Activated CD4-positive, alpha-beta memory T cell treated with anti-CD3 and anti-CD28 coated beads, Interleukin-2, amount 10 ng/mL, durations not matched to agents 7 days and 5 days (primary cell): ENCODE results near the gene GBF1. TPM values are rescaled to one million over a fixed set of nuclear protein-coding genes. Genes with fewer than 3 reads are reported as not detected.
A peak's percentile ranks its signal among the peaks of the same experiment; 100 is the strongest.

Source experiments
- CTCF ChIA-PET: fragments of 350-600 bp; sonication (Branson Sonifier 250); formaldehyde crosslinking; loops from one replicate; lab custom pipeline; 2021; ENCODE audit warnings: antibody characterized with exemption, inconsistent platforms; lab: Charles Lee
- POLR2A ChIA-PET: fragments of 350-600 bp; sonication (Branson Sonifier 250); formaldehyde crosslinking; loops from one replicate; lab custom pipeline; 2021; ENCODE audit warnings: antibody characterized with exemption; lab: Charles Lee
- DNase-seq: peaks from one replicate; pipeline ENCODE4 v3.0.0-alpha.2; 2020
- H3K27ac Mint-ChIP-seq: one replicate; pipeline ENCODE4 v1.8.0; 2021; ENCODE audit warnings: mild to moderate bottlenecking, mixed read lengths
- H3K27me3 Mint-ChIP-seq: one replicate; pipeline ENCODE4 v1.8.0; 2021; ENCODE audit warnings: mixed read lengths
- H3K36me3 Mint-ChIP-seq: one replicate; pipeline ENCODE4 v1.8.0; 2021; ENCODE audit warnings: low read depth, mixed read lengths
- H3K4me1 Mint-ChIP-seq: one replicate; pipeline ENCODE4 v1.8.0; 2021; ENCODE audit warnings: mixed read lengths
- H3K4me3 Mint-ChIP-seq: one replicate; pipeline ENCODE4 v1.8.0; 2021; ENCODE audit warnings: mild to moderate bottlenecking, mixed read lengths
- H3K9me3 Mint-ChIP-seq: one replicate; pipeline ENCODE4 v1.8.0; 2021; ENCODE audit warnings: mixed read lengths
- total RNA-seq, 2 experiments: library from RNA; stranded (reverse); gene quantifications; one replicate each; pipeline ENCODE4 v1.2.3, GENCODE V29; 2021

GBF1 gene
- total RNA-seq, 2 experiments from 2014 or later, result 42.4 to 43.1 TPM

- ChIA-PET POLR2A (interaction anchor here (1.6 kb wide), 1 partner anchor 13 kb away, joined by 8 read pairs; no protein-coding TSS in a partner anchor), CTCF (interaction anchor here (1.2 to 4.9 kb wide), 3 partner anchors 14 to 98 kb away, joined by 3 to 23 read pairs (median 3); no protein-coding TSS in a partner anchor)
- peaks cover 5% of the 10 kb centered on the region for H3K4me1 Mint-ChIP-seq
- H3K36me3 Mint-ChIP-seq, result peaks cover 24% of the 10 kb centered on the region
- H3K4me3 Mint-ChIP-seq, result no peak overlapping the region
- no peak overlapping the region for H3K27ac Mint-ChIP-seq
- no peaks in the 10 kb centered on the region for H3K9me3 Mint-ChIP-seq
- H3K27me3 Mint-ChIP-seq, result no peaks in the 10 kb centered on the region
- DNase-seq, result no peak
Observed at GRCh38 chr10:102254426-102254825, 9.1 kb downstream of the GBF1 start.

GRCh38 chr10:102255404-102255803 lies 10.1 kb downstream of the GBF1 start:
- Mint-ChIP-seq H3K36me3 (peaks cover 25% of the 10 kb centered on the region), H3K9me3 (no peaks in the 10 kb centered on the region), H3K4me1 (peaks cover 5% of the 10 kb centered on the region), H3K4me3 (no peak overlapping the region), H3K27me3 (no peaks in the 10 kb centered on the region), H3K27ac (no peak overlapping the region)
- POLR2A ChIA-PET, result no interaction called here
- CTCF ChIA-PET, result interaction anchor here (1.4 to 4.9 kb wide), 2 partner anchors 13 to 24 kb away, joined by 3 to 23 read pairs; no protein-coding TSS in a partner anchor
- DNase-seq, result no peak

- H3K9me3 Mint-ChIP-seq, result no peaks in the 10 kb centered on the region
- ChIA-PET CTCF (interaction anchor here (2.5 kb wide), 1 partner anchor 91 kb away, joined by 6 read pairs; no protein-coding TSS in a partner anchor), POLR2A (no interaction called here)
- no peak for DNase-seq
- H3K27ac Mint-ChIP-seq, result no peak overlapping the region
- no peaks in the 10 kb centered on the region for H3K27me3 Mint-ChIP-seq
- H3K36me3 Mint-ChIP-seq, result peaks cover 62% of the 10 kb centered on the region
- peaks cover 8% of the 10 kb centered on the region for H3K4me1 Mint-ChIP-seq
- H3K4me3 Mint-ChIP-seq, result no peak overlapping the region
Observed at GRCh38 chr10:102261196-102261595, 15.9 kb downstream of the GBF1 start.

GRCh38 chr10:102261842-102262241 lies 16.5 kb downstream of the GBF1 start:
- POLR2A ChIA-PET, result no interaction called here
- H3K27ac Mint-ChIP-seq, result no peak overlapping the region
- CTCF ChIA-PET, result interaction anchor here (2.5 kb wide), 1 partner anchor 90 kb away, joined by 6 read pairs; no protein-coding TSS in a partner anchor
- DNase-seq, result no peak
- H3K36me3 Mint-ChIP-seq, result peaks cover 60% of the 10 kb centered on the region
- peaks cover 12% of the 10 kb centered on the region for H3K4me1 Mint-ChIP-seq
- no peak overlapping the region for H3K4me3 Mint-ChIP-seq
- H3K27me3 Mint-ChIP-seq, result no peaks in the 10 kb centered on the region
- H3K9me3 Mint-ChIP-seq, result no peaks in the 10 kb centered on the region

- Mint-ChIP-seq H3K27ac (no peak overlapping the region), H3K9me3 (no peaks in the 10 kb centered on the region), H3K4me1 (peaks cover 20% of the 10 kb centered on the region), H3K4me3 (no peak overlapping the region), H3K36me3 (peaks cover 60% of the 10 kb centered on the region), H3K27me3 (no peaks in the 10 kb centered on the region)
- ChIA-PET CTCF (interaction anchor here (0.6 kb wide), 1 partner anchor 1064 kb away, joined by 3 read pairs; no protein-coding TSS in a partner anchor), POLR2A (interaction anchor here (1.0 kb wide), 1 partner anchor 16 kb away, joined by 3 read pairs; no protein-coding TSS in a partner anchor)
- no peak for DNase-seq
Observed at GRCh38 chr10:102262744-102263370, 17.5 kb downstream of the GBF1 start.

- Mint-ChIP-seq H3K27ac (no peak overlapping the region), H3K4me1 (peaks cover 31% of the 10 kb centered on the region), H3K27me3 (no peaks in the 10 kb centered on the region), H3K36me3 (peaks cover 60% of the 10 kb centered on the region), H3K9me3 (no peaks in the 10 kb centered on the region), H3K4me3 (no peak overlapping the region)
- no peak for DNase-seq
- CTCF ChIA-PET, result no interaction called here
- POLR2A ChIA-PET, result no interaction called here
Observed at GRCh38 chr10:102264371-102264770, 19.0 kb downstream of the GBF1 start.

GRCh38 chr10:102266670-102267069 lies 21.3 kb downstream of the GBF1 start:
- POLR2A ChIA-PET, result interaction anchor here (0.9 to 2.7 kb wide), 4 partner anchors 13 to 47 kb away, joined by 3 to 8 read pairs (median 3); partner anchors contain the start of gene GBF1
- Mint-ChIP-seq H3K9me3 (no peaks in the 10 kb centered on the region), H3K36me3 (peaks cover 43% of the 10 kb centered on the region), H3K27ac (no peak overlapping the region), H3K27me3 (no peaks in the 10 kb centered on the region), H3K4me1 (peaks cover 31% of the 10 kb centered on the region), H3K4me3 (no peak overlapping the region)
- CTCF ChIA-PET, result interaction anchor here (0.7 to 3.5 kb wide), 4 partner anchors 25 to 86 kb away, joined by 4 to 20 read pairs (median 11); partner anchors contain the start of gene PITX3
- no peak for DNase-seq

GRCh38 chr10:102267748-102268147 lies 22.4 kb downstream of the GBF1 start:
- Mint-ChIP-seq H3K36me3 (peaks cover 35% of the 10 kb centered on the region), H3K27me3 (no peaks in the 10 kb centered on the region), H3K9me3 (no peaks in the 10 kb centered on the region), H3K4me1 (peaks cover 39% of the 10 kb centered on the region), H3K27ac (peak overlapping the region; percentile 45), H3K4me3 (no peak overlapping the region)
- ChIA-PET CTCF (interaction anchor here (0.8 to 3.5 kb wide), 7 partner anchors 13 to 98 kb away, joined by 3 to 20 read pairs (median 4); no protein-coding TSS in a partner anchor), POLR2A (interaction anchor here (0.9 to 2.7 kb wide), 4 partner anchors 14 to 56 kb away, joined by 3 to 8 read pairs (median 5); partner anchors contain the start of gene GBF1)
- DNase-seq, result no peak

GRCh38 chr10:102268375-102268888 lies 23.1 kb downstream of the GBF1 start:
- ChIA-PET POLR2A (interaction anchor here (0.8 to 2.7 kb wide), 4 partner anchors 11 to 55 kb away, joined by 3 to 8 read pairs (median 5); partner anchors contain the start of gene GBF1), CTCF (interaction anchor here (0.8 to 3.5 kb wide), 8 partner anchors 13 to 99 kb away, joined by 3 to 20 read pairs (median 4); no protein-coding TSS in a partner anchor)
- Mint-ChIP-seq H3K27me3 (no peaks in the 10 kb centered on the region), H3K36me3 (peaks cover 29% of the 10 kb centered on the region), H3K27ac (peak overlapping the region; percentile 45), H3K9me3 (no peaks in the 10 kb centered on the region), H3K4me1 (peaks cover 41% of the 10 kb centered on the region), H3K4me3 (no peak overlapping the region)
- no peak for DNase-seq

GRCh38 chr10:102269017-102269416 lies 23.7 kb downstream of the GBF1 start:
- Mint-ChIP-seq H3K4me3 (no peak overlapping the region), H3K27me3 (no peaks in the 10 kb centered on the region), H3K27ac (no peak overlapping the region), H3K4me1 (peaks cover 42% of the 10 kb centered on the region), H3K9me3 (no peaks in the 10 kb centered on the region), H3K36me3 (peaks cover 23% of the 10 kb centered on the region)
- no peak for DNase-seq
- ChIA-PET CTCF (interaction anchor here (1.3 to 3.5 kb wide), 2 partner anchors 15 to 38 kb away, joined by 4 to 20 read pairs; no protein-coding TSS in a partner anchor), POLR2A (interaction anchor here (0.8 to 2.7 kb wide), 2 partner anchors 10 to 15 kb away, joined by 3 to 8 read pairs; no protein-coding TSS in a partner anchor)

- CTCF ChIA-PET, result interaction anchor here (1.4 kb wide), 1 partner anchor 82 kb away, joined by 3 read pairs; no protein-coding TSS in a partner anchor
- POLR2A ChIA-PET, result interaction anchor here (0.8 kb wide), 1 partner anchor 40 kb away, joined by 3 read pairs; no protein-coding TSS in a partner anchor
- Mint-ChIP-seq H3K4me3 (no peak overlapping the region), H3K27me3 (no peaks in the 10 kb centered on the region), H3K9me3 (no peaks in the 10 kb centered on the region), H3K27ac (no peak overlapping the region), H3K4me1 (peaks cover 16% of the 10 kb centered on the region), H3K36me3 (peaks cover 9% of the 10 kb centered on the region)
- DNase-seq, result no peak
Observed at GRCh38 chr10:102274062-102274461, 28.7 kb downstream of the GBF1 start.

- POLR2A ChIA-PET, result no interaction called here
- H3K36me3 Mint-ChIP-seq, result peaks cover 10% of the 10 kb centered on the region
- no peak overlapping the region for H3K4me3 Mint-ChIP-seq
- no peaks in the 10 kb centered on the region for H3K9me3 Mint-ChIP-seq
- no peak overlapping the region for H3K27ac Mint-ChIP-seq
- H3K27me3 Mint-ChIP-seq, result no peaks in the 10 kb centered on the region
- peaks cover 23% of the 10 kb centered on the region for H3K4me1 Mint-ChIP-seq
- CTCF ChIA-PET, result interaction anchor here (1.0 to 2.9 kb wide), 2 partner anchors 43 to 77 kb away, joined by 4 to 6 read pairs; no protein-coding TSS in a partner anchor
- DNase-seq, result no peak
Observed at GRCh38 chr10:102275343-102275742, 30.0 kb downstream of the GBF1 start.
